HPDE6-E6E7 (cell line): ENCODE data around the gene METTL21A.
"Not testable (repeated sequence)": the region's sequence is repeated elsewhere in the genome, so short reads cannot be mapped to it uniquely, and the experiment has no call there.

Experiments used
- DNase-seq: peaks from one replicate; pipeline ENCODE4 v3.0.0; 2011; ENCODE audit warnings: missing footprints; ENCODE audit errors: extremely low spot score

METTL21A gene

DNA sequence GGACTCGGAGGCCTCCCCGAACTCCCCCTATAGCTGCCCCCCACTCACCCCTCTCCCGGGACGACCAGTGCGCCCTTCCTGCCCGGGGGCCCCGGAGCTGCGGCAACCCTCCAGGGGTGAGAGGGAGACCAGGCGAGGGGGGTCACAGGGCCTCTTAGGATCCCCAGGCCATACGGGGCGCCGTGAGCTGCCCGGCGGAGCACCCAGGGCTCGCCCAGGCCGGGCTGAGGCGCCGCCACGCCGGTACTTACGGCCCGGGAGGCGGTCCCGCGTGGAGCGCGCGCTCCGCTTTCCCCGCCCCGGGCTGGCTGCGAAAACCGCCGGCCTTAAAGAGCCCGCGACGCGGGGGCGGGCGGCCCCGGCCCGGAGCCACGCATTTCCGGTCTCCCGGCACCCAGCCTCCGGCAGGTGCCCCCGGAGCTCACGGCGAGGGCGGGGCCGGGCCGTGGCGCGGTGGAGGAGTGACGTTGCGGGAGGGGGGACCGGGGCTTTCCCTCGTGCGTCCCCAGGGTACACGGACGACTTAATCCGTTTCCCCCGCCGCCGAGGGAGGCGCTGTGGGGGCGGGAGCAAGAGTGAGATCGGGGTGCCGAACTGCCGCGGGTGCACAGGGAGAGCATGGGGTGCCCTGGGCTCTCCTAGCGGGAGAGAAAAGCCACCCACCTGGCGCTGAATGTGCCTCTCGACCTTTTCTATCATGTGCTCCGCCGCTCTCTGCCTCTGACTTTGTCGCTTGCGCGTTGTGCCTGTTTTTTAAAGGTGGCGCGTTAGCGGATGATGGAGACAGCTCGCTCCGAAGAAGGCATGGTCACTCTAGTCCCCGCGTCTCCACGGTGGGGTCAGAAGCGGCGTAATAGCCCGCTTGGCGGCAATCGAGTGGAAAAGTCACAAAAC lies at the start of gene METTL21A:
Gene METTL21A, minus strand, starts transcription at position 381 of the 894 bp plus-strand sequence. CDS start 1,019 bp downstream, outside the sequence.
- peak; percentile 84 for DNase-seq

- no peak for DNase-seq
Observed at GRCh38 chr2:207674826-207675225, 49.6 kb upstream of the METTL21A start.

DNA sequence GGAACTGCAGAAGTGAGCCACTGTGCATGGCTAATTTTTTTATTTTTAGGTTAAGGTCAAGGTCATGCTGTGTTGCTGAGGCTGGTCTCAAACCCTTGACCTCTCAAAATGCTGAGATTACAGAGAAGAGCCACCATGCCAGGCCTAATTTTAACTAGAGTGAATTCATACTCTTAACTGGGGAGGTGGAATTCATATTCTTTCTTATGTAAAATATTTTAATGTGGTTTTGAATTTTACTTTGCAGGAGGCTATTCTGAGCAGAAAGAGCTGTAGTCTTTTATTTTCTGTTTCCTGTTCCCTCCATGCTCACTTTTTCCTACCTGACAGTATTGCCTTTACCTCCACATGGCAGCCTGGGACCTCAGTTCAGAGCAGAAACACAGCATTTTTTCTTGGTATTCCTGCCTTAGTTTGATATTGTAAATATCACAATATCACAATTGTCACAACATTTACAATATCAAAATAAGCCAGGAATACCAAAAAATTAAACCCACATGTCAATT lies 49.1 kb upstream of the METTL21A start:
- DNase-seq, result no peak

GRCh38 chr2:207673431-207673830 lies 48.2 kb upstream of the METTL21A start:
- no peak for DNase-seq

- DNase-seq, result no peak
Observed at GRCh38 chr2:207670887-207671286, 45.7 kb upstream of the METTL21A start.

DNA sequence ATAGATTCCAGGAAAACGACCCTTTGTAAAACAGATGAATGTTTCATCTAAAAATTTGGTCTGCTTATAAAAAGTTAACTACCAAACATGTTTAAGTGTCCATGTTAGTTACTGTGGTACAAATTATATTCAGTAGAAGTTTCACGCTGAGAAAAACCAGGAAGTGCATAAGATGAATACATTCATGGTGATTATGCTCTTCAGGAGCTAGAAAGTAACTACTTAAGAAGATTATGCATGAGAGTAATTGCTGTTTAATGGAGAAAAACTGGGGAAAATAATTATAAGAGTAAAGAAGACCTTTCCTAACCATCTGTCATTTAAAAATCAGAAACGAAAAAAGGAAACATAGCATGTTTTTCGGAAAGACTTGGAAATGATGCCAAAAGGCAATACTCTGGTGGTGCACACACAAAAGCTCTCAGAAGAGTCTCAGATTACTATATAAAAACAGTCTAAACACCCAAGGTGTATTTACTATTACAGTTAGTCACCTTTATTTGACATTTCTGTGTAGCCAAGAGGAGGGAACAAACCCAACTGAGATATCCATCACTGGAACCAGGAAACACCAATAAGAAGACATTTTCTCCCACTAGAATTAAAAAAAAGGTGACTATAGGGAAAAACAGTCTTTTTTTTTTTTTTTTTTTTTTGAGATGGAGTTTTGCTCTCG lies 38.8 kb upstream of the METTL21A start:
- no peak for DNase-seq

GRCh38 chr2:207662203-207662602 lies 37.0 kb upstream of the METTL21A start:
- DNase-seq, result no peak

DNA sequence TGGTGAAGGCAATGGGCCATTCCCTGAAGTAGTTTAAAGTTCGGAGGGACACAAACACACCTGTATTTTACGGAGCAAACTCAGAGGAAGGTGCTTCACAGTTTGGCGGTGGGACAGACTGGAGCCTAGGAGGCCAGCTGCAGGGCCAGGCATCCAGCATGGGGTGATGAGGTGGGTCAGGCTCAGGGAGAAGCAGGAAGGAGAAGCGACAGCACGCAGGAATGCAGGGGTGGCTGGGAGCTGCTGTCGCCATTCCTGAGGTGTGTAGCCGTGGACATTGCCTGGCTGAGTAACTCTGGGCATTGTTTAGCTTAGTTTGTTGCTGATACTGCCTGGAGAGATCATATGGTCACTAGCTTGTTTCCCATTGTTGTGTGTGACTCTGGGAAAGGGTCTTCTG lies 35.8 kb upstream of the METTL21A start:
- DNase-seq, result no peak

DNA sequence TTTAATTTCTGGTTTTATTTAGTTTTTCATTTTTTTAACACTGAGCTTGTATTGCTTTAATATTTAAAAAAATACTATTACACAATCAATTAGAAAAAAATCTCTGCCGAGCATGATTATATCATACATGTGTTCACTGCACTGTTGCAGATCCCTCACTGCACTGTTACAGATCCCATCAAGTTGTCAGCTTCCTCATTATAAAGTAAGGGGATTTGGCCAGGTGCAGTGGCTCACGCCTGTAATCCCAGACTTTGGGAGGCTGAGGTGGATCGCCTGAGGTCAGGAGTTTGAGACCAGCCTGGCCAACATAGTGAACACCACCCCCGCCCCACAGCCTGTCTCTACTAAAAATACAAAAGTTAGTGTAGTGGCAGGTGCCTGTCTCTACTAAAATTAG lies 33.0 kb upstream of the METTL21A start:
- no peak for DNase-seq

- no peak for DNase-seq
Observed at GRCh38 chr2:207655000-207655399, 29.8 kb upstream of the METTL21A start.

DNA sequence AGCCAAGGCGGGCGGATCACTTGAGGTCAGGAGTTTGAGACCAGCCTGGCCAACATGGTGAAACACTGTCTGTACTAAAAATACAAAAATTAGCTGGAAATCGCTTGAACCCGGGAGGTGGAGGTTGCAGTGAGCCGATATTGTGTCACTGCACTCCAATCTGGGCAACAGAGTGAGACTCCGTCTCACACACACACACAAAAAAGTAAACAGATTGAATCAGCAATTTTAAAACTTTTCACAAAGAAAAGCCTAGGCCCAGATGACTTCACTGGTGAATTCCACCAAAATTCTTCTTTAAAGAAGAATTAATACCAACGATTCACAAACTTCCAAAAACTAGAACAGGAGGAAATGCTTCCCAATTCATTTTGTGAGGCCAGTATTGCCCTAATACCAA lies 21.4 kb upstream of the METTL21A start:
- DNase-seq, result not testable (repeated sequence)

- no peak for DNase-seq
Observed at GRCh38 chr2:207643892-207644291, 18.7 kb upstream of the METTL21A start.

GRCh38 chr2:207640661-207641060 lies 15.5 kb upstream of the METTL21A start:
- no peak for DNase-seq

DNA sequence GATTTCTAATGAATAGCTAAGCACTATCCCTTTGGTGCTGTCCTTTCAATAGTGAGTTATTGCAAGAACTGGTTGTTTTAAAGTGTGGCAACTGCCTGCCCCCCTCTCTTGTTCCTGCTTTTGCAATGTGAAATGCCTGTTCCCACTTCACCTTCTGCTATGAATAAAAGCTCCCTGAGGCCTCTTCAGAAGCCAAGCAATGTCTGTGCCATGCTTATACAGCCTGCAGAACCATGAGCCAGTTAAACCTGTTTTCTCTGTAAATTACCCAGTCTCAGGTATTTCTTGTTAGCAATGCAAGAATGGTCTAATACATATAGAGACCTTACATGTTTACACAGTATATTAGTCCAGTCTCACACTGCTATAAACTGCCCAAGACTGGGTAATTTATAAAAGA lies 15.0 kb upstream of the METTL21A start:
- no peak for DNase-seq

DNA sequence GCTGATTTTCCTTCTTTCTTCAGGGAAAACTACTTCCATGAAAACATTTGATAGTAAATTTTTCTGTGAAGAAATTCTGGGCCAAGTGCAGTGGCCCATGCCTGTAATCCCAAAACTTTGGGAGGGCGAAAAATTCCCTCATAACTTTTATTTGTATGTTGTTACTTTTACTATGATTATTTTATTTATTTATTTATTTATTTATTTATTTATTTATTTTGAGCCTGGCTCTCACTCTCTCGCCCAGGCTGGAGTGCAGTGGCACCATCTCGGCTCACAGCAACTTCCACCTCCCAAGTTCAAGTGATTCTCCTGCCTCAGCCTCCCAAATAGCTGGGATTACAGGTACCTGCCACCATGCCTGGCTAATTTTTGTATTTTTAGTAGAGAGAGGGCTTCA lies 14.1 kb upstream of the METTL21A start:
- DNase-seq, result not testable (repeated sequence)

DNA sequence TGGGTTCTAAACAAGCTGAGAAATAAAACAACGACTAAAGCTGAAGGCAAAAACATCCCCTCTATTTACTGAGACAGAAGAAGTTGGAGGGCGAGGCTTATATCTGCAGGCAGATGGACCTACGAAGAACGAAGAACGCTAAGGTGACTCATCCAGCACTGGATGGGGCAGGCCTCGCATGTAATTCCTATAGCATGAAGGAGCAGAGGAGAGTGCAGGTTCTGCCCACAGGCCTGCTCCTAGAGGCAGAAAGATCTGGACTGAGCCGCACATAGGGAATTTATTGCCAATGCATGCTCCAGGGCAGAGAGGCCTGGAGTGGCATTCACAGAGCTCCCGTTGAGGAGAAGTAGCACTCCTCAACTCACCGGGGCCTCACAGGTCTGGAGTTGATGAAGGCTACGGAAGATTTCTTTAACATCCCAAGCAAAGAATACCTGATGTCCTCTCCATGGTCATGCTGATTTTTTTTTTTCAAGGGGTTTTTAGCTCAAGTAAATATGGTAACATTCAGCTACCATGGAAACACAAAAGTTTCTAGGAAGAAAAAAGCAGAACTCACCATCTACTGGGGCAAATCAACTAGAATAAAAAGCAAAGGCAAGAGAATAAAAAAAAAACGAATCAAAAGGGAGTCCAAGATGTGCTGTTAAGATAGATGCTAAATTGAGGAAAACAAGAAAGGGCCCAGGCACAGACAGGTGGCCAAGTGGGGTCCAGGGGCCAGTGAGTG lies 10.4 kb upstream of the METTL21A start:
- peak; percentile 75 for DNase-seq

DNA sequence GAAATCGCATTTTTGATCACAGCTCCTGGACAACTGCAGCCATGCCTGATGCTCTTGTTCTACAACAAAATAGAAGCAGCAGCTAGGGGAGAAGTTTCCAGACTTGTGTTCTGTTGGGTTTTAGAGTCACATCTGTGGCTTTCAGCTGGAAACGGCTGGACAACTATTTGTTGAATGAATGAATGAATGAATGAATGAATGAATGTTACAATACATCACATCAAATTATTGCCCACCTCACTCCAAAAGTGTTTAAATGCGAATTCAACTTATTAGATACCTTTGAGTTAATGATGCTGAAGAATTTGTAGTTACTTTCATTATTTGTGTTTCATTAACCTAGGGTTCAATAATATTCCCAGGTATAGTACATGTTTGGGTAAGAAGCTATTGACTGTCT lies 8.5 kb upstream of the METTL21A start:
- DNase-seq, result no peak

GRCh38 chr2:207632575-207633493 lies 7.6 kb upstream of the METTL21A start:
- DNase-seq, result peak; percentile 76

DNA sequence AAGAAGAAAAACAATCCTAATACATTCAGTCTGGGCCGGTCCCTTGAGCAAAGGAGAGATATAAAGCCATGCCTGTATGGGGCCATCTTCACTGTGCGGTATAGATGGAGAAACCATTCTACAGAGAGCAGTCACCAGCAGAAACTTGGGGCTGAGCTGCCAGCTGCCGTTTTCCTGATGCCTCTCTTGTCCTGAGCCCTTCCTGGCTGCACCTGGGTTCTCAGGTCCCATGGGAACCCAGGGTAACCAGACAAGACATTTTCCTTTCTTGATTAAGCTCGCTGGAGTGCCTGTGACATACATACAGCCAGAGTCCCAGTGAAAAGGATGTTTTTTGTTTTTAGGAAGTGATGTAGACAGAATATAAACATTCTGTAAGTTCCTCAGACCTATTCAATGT lies 5.3 kb upstream of the METTL21A start:
- no peak for DNase-seq

- DNase-seq, result no peak
Observed at GRCh38 chr2:207629553-207629952, 4.4 kb upstream of the METTL21A start.
